ENCODE data around the gene CLDN22. TPM values are rescaled to one million over a fixed set of nuclear protein-coding genes. Genes with fewer than 3 reads are reported as not detected.

Gene CLDN22
- total RNA-seq, 1 experiment from 2014 or later = not detected

DNA sequence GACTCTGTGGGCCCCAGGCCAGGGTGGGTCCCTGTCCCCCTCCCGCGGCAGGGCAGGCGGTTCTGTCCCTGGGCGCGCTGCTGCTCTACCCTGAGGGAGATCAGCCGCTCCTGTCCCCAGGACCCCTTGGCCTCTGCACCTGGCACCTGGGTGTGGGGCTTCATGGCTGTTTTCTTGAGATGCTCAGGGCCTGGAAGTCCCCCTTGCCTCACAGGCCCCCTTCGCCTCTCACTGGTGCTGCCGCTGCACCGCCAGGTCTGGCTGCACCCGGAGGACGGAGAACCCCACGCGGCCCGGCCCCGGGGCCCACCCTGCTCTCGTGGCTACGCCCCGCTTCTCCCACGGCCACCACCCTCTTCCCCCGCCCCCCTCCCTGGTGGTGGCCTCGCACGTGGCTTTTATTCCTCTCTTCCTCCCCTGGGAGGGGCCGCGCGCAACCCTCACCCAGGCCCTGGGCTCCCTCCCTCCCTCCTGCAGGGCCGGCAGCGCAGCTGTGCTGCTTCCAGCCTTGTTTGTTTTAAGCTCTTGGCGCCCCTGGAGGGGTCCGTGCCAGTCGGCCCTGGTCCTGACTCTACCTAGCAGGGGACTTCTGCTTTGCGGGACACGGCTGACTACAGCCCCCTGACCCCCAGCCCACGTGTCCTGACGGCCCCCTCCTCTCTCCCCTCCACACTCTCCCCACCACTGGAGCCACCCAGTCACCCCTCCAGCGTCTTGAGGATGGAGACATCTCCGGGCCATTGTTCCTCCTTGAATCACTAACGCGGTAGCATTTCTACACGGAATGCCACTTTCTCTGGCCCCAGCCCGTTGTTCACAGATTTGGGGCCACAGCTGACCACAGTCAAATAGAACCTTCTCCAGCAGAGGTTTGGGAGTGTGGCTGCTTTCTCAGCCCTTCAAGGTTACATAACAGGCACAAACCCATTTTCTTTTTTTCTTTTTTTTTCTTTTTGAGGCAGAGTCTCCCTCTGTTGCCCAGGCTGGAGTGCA lies 22.8 kb upstream of the CLDN22 start:
- no peak overlapping the region for H3K4me2 ChIP-seq (ENCODE audit: low read depth, low read length, poor library complexity, severe bottlenecking)

DNA sequence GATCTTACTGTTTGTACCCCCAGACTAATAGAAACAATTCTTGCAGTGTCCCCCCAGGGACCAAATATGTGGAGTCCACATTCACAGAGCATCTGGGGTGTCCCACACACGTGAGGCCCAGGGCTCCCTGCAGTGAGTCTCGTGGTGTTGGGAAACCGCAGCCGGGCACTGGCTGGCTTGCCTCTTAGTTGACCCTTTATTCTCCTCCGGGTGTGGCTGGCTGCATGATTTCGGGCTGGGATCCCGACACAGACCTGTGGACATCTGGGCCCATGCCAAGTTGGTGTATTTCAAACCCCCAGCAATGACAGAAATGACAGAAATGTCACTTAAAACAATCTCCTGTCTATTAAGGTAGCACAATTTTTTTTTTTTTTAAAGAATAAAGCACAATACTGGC lies 17.8 kb upstream of the CLDN22 start:
- Histone ChIP-seq H4K20me1 (ENCODE audit: insufficient read depth, low read depth, low read length) (no peaks in the 10 kb centered on the region), H3K9ac (ENCODE audit: low read length) (no peak overlapping the region), H3K79me2 (ENCODE audit: low read length) (no peaks in the 10 kb centered on the region), H2AFZ (ENCODE audit: low read length) (no peak overlapping the region), H3K4me2 (ENCODE audit: low read depth, low read length, poor library complexity, severe bottlenecking) (no peak overlapping the region), H3K4me1 (ENCODE audit: low read length) (no peaks in the 10 kb centered on the region), H3K4me3 (ENCODE audit: low read length) (no peak overlapping the region), H3K9me2 (replicated peaks; ENCODE audit: insufficient read depth, low read length) (no peaks in the 10 kb centered on the region), H3K27me3 (ENCODE audit: low read length) (no peaks in the 10 kb centered on the region), H3K9me3 (ENCODE audit: low read length) (no peaks in the 10 kb centered on the region), H3K27ac (ENCODE audit: low read length) (no peak overlapping the region), H3K36me3 (ENCODE audit: insufficient read depth, low read length) (no peaks in the 10 kb centered on the region)
- DNase-seq = no peak

More for the DNA sequence above, 22.8 kb upstream of the CLDN22 start:
- Histone ChIP-seq H4K20me1 (ENCODE audit: insufficient read depth, low read depth, low read length) (no peaks in the 10 kb centered on the region), H3K4me3 (ENCODE audit: low read length) (no peak overlapping the region), H3K27ac (ENCODE audit: low read length) (no peak overlapping the region), H2AFZ (ENCODE audit: low read length) (no peak overlapping the region), H3K27me3 (ENCODE audit: low read length) (no peaks in the 10 kb centered on the region), H3K9me3 (ENCODE audit: low read length) (no peaks in the 10 kb centered on the region), H3K79me2 (ENCODE audit: low read length) (no peaks in the 10 kb centered on the region), H3K36me3 (ENCODE audit: insufficient read depth, low read length) (no peaks in the 10 kb centered on the region), H3K9ac (ENCODE audit: low read length) (no peak overlapping the region), H3K9me2 (replicated peaks; ENCODE audit: insufficient read depth, low read length) (no peaks in the 10 kb centered on the region), H3K4me1 (ENCODE audit: low read length) (no peaks in the 10 kb centered on the region)
- DNase-seq = no peak

DNA sequence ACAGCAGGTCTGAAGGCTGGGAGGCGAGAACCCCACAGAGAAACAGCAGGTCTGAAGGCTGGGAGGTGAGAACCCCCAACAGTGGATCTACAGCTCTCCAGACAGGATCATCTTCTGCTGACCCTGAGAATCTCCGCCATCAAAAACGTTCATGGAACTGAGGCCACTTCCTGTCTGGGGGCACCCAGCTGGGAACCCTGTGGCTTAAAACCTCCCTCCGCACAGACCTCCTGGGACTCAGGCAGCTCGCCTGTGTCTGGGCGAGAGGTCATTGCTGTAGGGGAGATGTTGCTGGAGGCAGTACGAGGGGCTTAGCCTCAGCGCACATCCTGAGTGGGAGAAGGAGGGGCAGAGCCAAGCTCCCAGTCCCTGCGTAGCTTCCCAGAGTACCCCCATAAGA lies 17.3 kb upstream of the CLDN22 start:
- Histone ChIP-seq H3K9me2 (replicated peaks; ENCODE audit: insufficient read depth, low read length) (no peaks in the 10 kb centered on the region), H3K4me3 (ENCODE audit: low read length) (no peak overlapping the region), H3K4me2 (ENCODE audit: low read depth, low read length, poor library complexity, severe bottlenecking) (no peak overlapping the region), H3K27ac (ENCODE audit: low read length) (no peak overlapping the region), H3K9me3 (ENCODE audit: low read length) (no peaks in the 10 kb centered on the region), H3K27me3 (ENCODE audit: low read length) (no peaks in the 10 kb centered on the region), H3K4me1 (ENCODE audit: low read length) (no peaks in the 10 kb centered on the region), H3K36me3 (ENCODE audit: insufficient read depth, low read length) (no peaks in the 10 kb centered on the region), H3K79me2 (ENCODE audit: low read length) (no peaks in the 10 kb centered on the region), H2AFZ (ENCODE audit: low read length) (no peak overlapping the region), H3K9ac (ENCODE audit: low read length) (no peak overlapping the region), H4K20me1 (ENCODE audit: insufficient read depth, low read depth, low read length) (no peaks in the 10 kb centered on the region)
- DNase-seq = no peak

DNA sequence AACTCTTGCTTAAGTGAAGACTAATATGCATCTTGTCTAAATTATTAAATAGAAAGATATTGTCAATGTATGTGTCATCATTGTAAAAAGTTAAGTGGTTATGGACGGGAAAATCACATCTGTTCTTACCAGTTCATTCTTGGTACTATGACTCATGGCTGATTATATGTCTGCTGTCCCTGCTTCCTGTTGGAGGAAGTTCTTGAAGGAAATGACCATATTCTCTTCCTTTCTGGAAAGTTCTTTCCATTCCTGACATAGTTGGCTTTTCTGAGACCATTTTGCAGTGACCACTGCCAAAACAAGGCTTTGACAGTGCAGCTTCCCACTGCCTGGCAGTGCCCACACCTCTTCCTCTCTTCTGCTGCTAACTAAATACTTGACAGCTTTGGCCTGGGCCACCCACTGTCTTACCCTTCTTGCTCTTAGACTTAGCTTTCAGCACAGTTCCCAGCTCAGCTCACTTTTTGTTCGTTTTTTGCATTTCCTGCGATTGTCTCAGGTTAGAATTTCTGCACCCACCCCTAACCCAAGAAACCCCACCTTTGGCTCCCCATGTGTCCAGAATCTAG lies 15.4 kb upstream of the CLDN22 start:
- DNase-seq = no peak
- H3K27me3 ChIP-seq (ENCODE audit: low read length) = no peaks in the 10 kb centered on the region
- no peaks in the 10 kb centered on the region for H3K9me2 ChIP-seq (replicated peaks; ENCODE audit: insufficient read depth, low read length)
- H3K9ac ChIP-seq (ENCODE audit: low read length) = no peak overlapping the region
- no peak overlapping the region for H3K4me3 ChIP-seq (ENCODE audit: low read length)
- H3K4me2 ChIP-seq (ENCODE audit: low read depth, low read length, poor library complexity, severe bottlenecking) = no peak overlapping the region
- H3K27ac ChIP-seq (ENCODE audit: low read length) = no peak overlapping the region
- no peaks in the 10 kb centered on the region for H4K20me1 ChIP-seq (ENCODE audit: insufficient read depth, low read depth, low read length)
- no peaks in the 10 kb centered on the region for H3K79me2 ChIP-seq (ENCODE audit: low read length)
- H3K9me3 ChIP-seq (ENCODE audit: low read length) = no peaks in the 10 kb centered on the region
- no peaks in the 10 kb centered on the region for H3K36me3 ChIP-seq (ENCODE audit: insufficient read depth, low read length)
- H3K4me1 ChIP-seq (ENCODE audit: low read length) = no peaks in the 10 kb centered on the region
- H2AFZ ChIP-seq (ENCODE audit: low read length) = no peak overlapping the region

DNA sequence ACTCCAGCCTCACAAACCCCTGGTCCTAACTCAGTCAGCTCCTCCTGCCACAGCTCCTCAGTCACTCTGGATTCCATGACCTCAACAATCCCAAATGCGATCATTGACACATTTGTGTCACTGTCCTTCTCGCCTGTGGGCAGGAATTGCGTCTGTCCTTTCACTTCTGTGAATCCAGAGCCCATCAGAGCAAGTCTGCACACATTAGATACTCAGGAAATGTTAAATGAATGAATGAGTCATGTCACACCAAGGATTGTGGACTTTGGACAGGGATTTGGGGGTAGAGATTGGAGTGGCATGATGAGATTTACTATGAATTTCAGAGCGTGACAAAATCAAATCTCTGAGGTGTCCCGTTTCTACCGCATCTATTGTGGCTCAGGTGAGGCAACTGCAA lies 13.9 kb upstream of the CLDN22 start:
- Histone ChIP-seq H3K4me2 (ENCODE audit: low read depth, low read length, poor library complexity, severe bottlenecking) (no peak overlapping the region), H3K79me2 (ENCODE audit: low read length) (no peaks in the 10 kb centered on the region), H2AFZ (ENCODE audit: low read length) (no peak overlapping the region), H3K9ac (ENCODE audit: low read length) (no peak overlapping the region), H3K4me3 (ENCODE audit: low read length) (no peak overlapping the region), H3K27me3 (ENCODE audit: low read length) (no peaks in the 10 kb centered on the region), H3K9me3 (ENCODE audit: low read length) (no peaks in the 10 kb centered on the region), H4K20me1 (ENCODE audit: insufficient read depth, low read depth, low read length) (no peaks in the 10 kb centered on the region), H3K36me3 (ENCODE audit: insufficient read depth, low read length) (no peaks in the 10 kb centered on the region), H3K27ac (ENCODE audit: low read length) (no peak overlapping the region), H3K9me2 (replicated peaks; ENCODE audit: insufficient read depth, low read length) (no peaks in the 10 kb centered on the region), H3K4me1 (ENCODE audit: low read length) (no peaks in the 10 kb centered on the region)
- DNase-seq = no peak

DNA sequence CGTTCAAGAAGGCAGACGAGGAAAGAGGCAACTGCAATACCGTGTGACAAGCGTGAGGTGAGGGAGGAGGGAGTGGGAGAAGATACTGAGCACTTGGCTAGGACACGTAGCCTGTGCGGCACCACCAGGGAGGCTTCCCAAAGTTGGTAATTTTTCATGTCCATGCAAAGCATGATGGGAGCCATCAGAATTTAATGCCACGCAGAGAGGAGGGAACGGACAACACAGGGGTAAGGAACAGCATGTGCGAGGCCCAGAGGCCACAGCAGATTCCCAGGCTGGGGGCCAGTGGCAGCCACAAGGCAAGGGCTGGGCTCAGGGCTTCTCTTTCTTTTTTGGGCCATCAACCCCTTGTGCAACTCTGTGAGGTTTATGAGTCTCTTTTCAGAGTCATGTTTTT lies 13.1 kb upstream of the CLDN22 start:
- H3K27ac ChIP-seq (ENCODE audit: low read length) = no peak overlapping the region
- H3K4me2 ChIP-seq (ENCODE audit: low read depth, low read length, poor library complexity, severe bottlenecking) = no peak overlapping the region

DNA sequence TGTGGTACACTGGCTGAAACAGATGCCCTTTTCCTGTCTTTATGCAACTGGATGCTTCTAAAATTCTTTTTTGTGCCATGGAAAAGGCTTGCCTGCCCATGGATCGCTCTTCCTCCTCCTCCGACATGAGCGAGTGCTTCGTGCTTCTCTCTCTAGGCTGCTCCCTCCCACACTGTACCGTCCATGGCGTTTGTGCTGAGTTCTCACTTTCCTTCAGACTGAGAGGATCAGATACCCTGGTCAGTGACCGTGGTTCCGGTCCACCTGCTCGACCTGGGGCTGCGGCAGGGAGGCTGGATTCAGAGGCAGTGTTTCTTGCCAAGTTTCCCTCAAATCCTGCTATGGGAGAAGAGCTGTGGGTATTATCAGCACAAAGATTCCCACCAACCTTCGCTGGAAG lies 12.4 kb upstream of the CLDN22 start:
- no peaks in the 10 kb centered on the region for H3K79me2 ChIP-seq (ENCODE audit: low read length)
- no peaks in the 10 kb centered on the region for H3K36me3 ChIP-seq (ENCODE audit: insufficient read depth, low read length)
- H3K9me3 ChIP-seq (ENCODE audit: low read length) = no peaks in the 10 kb centered on the region
- no peak overlapping the region for H3K27ac ChIP-seq (ENCODE audit: low read length)
- no peaks in the 10 kb centered on the region for H3K27me3 ChIP-seq (ENCODE audit: low read length)
- no peak overlapping the region for H3K4me3 ChIP-seq (ENCODE audit: low read length)
- H3K9ac ChIP-seq (ENCODE audit: low read length) = no peak overlapping the region
- H2AFZ ChIP-seq (ENCODE audit: low read length) = no peak overlapping the region
- H3K9me2 ChIP-seq (replicated peaks; ENCODE audit: insufficient read depth, low read length) = no peaks in the 10 kb centered on the region
- DNase-seq = no peak
- H4K20me1 ChIP-seq (ENCODE audit: insufficient read depth, low read depth, low read length) = no peaks in the 10 kb centered on the region
- no peaks in the 10 kb centered on the region for H3K4me1 ChIP-seq (ENCODE audit: low read length)
- no peak overlapping the region for H3K4me2 ChIP-seq (ENCODE audit: low read depth, low read length, poor library complexity, severe bottlenecking)

More for the DNA sequence above, 13.1 kb upstream of the CLDN22 start:
- no peak for DNase-seq
- no peaks in the 10 kb centered on the region for H3K9me2 ChIP-seq (replicated peaks; ENCODE audit: insufficient read depth, low read length)
- H3K79me2 ChIP-seq (ENCODE audit: low read length) = no peaks in the 10 kb centered on the region
- no peaks in the 10 kb centered on the region for H3K4me1 ChIP-seq (ENCODE audit: low read length)
- no peaks in the 10 kb centered on the region for H3K27me3 ChIP-seq (ENCODE audit: low read length)
- H3K36me3 ChIP-seq (ENCODE audit: insufficient read depth, low read length) = no peaks in the 10 kb centered on the region
- H3K9me3 ChIP-seq (ENCODE audit: low read length) = no peaks in the 10 kb centered on the region
- H4K20me1 ChIP-seq (ENCODE audit: insufficient read depth, low read depth, low read length) = no peaks in the 10 kb centered on the region
- no peak overlapping the region for H2AFZ ChIP-seq (ENCODE audit: low read length)
- no peak overlapping the region for H3K4me3 ChIP-seq (ENCODE audit: low read length)
- H3K9ac ChIP-seq (ENCODE audit: low read length) = no peak overlapping the region

DNA sequence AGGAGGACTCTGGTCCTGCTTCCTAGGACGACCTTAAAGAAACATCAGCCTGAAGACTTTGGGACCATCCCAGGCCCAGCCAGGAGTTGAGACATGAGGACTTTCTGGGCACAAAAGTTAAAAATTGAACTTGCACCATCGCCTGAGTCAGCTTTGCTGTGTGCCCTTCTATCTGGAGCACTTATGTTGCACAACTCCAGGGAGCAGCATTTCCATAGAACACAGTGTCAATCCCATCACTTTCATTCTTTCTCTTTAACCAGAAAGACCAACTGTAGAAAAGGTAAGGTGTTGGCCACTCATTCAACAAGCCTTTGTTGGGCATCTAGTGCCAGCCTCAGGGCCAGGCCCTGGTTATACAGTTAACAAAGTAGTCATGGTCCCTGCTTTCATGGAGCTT lies 10.8 kb upstream of the CLDN22 start:
- H3K79me2 ChIP-seq (ENCODE audit: low read length) = no peaks in the 10 kb centered on the region
- H3K4me3 ChIP-seq (ENCODE audit: low read length) = no peak overlapping the region
- no peaks in the 10 kb centered on the region for H3K36me3 ChIP-seq (ENCODE audit: insufficient read depth, low read length)
- no peak overlapping the region for H3K9ac ChIP-seq (ENCODE audit: low read length)
- DNase-seq = no peak
- no peaks in the 10 kb centered on the region for H3K9me3 ChIP-seq (ENCODE audit: low read length)
- no peaks in the 10 kb centered on the region for H3K4me1 ChIP-seq (ENCODE audit: low read length)
- no peak overlapping the region for H3K4me2 ChIP-seq (ENCODE audit: low read depth, low read length, poor library complexity, severe bottlenecking)
- H3K27ac ChIP-seq (ENCODE audit: low read length) = no peak overlapping the region
- no peak overlapping the region for H2AFZ ChIP-seq (ENCODE audit: low read length)
- H3K9me2 ChIP-seq (replicated peaks; ENCODE audit: insufficient read depth, low read length) = no peaks in the 10 kb centered on the region
- no peaks in the 10 kb centered on the region for H4K20me1 ChIP-seq (ENCODE audit: insufficient read depth, low read depth, low read length)
- no peaks in the 10 kb centered on the region for H3K27me3 ChIP-seq (ENCODE audit: low read length)

All from Karpas-422 (cell line).